HuH-7 (cell line): ENCODE results near the gene NUBP2.

Experiments
- DNase-seq: peaks from one replicate; pipeline ENCODE4 v3.0.0; 2011; ENCODE audit warnings: low spot score

The NUBP2 gene

DNA sequence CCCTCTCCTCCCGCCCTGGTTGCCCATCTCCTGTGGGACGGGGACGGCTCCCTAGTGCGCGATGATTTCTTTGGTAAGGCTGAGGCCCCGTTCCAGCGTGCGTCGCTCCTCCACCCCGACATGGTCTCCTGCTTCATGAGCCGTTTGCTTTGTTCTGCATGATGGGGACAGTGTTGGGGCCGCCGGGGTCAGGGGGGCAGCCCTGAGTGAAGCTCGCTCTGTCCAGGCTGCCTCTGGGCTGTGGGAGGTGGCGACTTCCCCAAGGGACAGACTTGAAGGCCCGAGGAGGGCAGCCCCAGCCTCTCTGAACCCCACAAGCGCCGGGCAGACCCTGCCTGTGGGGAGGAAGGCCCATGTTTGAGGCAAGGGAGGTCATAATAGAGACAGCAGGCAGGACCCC, 23.8 kb upstream of the NUBP2 start:
- DNase-seq, result no peak

DNA sequence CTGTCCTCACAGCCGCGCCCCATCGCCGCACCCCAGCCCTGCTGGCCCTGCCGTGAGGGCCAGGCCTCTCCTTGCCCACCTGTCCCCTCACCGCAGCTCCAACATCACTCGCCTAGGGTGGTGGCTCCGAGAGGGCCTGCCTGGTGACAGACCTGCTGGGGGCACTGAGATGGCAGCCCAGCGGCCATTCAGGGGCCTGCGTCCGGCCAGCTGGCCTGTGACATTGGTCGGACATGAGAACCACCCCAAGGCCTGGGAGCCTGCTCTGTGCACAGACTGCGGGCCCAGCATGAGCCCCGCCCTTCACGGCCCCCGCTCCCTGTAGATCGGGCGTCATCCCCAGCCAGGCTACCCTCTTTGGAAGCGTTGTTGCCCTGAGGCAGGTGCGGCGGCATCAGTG, 23.2 kb upstream of the NUBP2 start:
- DNase-seq, result no peak

DNA sequence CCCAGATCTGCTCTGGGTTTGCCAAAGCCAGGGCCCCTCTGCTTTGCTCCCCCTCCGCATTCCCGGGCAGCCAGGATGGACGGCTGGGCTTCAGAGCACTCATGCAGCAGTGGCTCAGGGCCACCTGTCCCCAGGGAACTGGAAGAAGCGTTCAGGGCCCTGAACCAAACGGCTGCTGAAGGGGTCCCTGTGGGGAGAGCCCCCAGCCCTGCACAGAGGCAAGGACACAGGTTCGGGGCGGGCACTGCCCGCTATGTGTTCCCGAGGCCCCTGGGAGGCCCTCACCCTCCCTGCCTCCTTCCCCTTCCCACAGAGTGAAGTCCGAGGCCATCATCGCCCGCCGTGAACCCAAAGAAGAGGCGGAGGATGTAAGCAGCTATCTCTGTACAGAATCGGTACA, 21.8 kb upstream of the NUBP2 start:
- no peak for DNase-seq

DNA sequence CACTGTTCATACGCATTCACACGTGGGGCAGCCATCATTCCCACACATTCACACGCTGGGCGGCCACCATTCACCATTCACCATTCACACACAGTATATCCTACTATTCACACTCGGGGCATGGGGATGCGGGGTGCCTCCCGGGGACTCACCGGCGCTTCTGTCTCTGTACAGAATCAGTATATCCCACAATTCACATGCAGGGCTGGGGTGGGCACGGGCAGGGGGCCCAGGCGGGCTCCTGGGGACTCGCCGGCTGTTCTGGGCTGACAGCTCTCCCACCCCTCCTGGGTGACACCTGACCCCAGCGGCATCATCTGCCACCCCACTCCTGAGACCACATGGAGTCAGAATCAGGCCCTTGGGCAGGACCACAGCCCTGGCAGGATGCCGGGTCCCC, 21.0 kb upstream of the NUBP2 start:
- no peak for DNase-seq

DNA sequence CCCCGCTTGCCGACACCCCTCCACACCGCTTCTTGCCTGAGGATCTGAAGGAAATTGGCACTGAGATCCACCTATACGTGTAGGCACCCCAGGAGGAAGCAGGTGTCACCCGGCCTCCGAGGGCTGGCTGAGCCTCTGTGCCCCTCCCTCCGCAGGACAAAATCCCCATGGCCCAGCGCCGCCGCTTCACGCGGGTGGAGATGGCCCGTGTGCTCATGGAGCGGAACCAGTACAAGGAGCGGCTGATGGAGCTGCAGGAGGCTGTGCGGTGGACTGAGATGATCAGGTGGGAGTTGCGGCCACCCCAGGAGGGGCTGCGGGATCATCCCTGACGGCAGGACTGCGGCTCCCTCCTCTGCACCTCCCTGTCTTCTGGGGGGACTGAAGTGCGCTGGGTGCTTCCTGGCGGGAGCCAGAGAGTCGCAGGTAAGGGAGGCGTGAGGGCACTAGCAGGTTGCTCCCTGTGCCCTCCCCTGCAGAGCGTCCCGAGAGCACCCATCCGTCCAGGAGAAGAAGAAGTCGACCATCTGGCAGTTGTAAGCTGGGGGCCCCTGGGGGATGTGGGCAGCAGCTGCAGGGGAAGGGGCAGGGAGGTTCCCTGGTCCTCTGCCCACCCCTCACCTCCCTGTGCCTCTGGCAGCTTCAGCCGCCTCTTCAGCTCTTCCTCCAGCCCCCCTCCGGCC, 20.4 kb upstream of the NUBP2 start:
- no peak for DNase-seq

DNA sequence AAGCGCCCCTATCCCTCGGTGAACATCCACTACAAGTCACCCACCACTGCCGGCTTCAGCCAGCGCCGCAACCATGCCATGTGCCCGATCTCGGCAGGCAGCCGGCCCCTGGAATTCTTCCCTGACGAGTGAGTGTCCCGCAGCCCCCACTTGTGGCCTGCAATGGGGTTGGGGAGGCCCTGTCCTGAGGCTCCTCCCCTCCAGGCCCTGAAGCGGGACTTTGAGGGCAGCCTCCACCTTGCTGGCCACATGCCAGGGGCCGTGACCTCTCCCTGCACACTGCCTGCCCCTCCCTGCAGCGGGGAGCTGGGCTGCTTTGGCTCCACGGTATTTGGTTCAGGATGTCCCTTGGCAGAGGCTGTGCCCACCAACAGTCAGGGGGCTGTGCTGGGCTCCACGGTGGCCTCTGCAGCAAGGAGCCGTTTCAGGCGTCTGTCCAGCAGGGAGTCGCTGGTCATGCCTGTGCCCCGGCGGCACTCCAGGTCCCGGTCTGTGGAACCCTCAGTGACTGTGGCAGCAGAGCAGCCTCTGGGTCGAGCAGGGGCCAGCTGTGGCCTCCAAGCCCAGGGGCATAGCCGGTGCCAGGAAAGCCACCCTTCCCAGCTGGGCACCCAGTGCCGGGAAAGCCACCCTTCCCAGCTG, 19.8 kb upstream of the NUBP2 start:
- DNase-seq, result no peak

DNA sequence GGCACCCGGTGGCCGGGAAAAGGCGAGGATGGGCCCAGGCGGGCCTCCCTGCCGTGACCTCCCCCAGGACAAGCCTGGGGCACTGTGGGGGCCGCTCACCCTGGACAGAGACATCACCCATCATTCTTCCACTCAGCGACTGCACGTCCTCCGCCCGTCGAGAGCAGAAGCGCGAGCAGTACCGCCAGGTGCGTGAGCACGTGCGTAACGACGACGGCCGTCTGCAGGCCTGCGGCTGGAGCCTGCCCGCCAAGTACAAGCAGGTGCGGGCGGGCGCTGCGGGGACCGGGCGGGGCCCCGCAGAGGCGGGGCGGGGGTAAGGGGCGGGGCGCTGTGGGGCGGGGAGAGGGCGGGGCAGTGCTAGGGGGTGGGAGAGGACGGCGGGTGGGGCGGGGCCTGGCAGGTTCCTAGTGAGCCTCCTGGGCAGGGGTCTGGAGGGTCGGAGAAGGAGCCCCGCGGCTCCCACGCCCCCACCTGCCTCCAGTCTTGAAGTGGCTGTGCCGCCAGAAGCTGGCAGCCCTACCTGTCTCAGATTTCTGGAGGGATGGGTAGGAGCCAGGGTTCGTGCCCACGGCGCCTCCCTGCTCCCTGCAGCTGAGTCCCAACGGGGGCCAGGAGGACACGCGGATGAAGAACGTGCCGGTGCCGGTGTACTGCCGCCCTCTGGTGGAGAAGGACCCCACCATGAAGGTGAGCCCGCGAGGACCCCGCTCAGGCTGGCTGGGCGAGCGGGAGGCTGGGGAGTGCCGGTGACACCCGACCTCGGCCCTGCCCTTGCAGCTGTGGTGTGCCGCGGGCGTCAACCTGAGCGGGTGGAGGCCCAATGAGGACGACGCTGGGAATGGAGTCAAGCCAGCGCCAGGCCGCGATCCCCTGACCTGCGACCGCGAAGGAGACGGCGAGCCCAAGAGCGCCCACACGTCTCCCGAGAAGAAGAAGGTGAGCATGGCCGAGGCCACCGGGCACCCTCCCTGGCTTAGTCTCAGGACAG, 18.9 kb upstream of the NUBP2 start:
- DNase-seq, result peak; percentile 70

DNA sequence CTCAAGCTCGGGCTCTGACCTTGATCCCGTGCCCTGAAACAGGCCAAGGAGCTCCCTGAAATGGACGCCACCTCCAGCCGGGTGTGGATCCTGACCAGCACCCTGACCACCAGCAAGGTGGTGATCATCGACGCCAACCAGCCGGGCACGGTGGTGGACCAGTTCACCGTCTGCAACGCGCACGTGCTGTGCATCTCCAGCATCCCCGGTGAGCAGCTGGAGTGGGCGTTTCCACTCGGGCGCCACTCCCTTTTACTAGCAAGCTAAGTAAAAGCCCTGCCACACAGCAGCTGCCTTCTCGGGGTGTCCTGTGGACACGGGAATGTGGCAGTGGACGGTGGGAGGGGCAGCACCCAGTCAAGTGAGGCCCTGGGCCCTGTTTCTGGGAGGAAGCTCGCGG, 17.8 kb upstream of the NUBP2 start:
- no peak for DNase-seq

DNA sequence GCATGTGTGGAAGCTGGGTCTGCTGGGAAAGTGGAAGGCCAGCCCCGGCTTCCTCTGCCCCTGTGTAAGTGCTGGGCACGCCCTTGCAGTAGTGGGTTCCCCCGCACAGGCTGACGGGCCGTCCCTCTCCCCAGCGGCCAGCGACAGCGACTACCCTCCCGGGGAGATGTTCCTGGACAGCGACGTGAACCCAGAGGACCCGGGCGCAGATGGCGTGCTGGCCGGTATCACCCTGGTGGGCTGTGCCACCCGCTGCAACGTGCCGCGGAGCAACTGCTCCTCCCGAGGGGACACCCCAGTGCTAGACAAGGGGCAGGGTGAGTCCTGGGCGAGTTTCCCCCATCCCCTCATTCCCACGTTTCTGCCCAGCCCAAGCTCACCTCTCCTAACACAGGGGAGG, 16.9 kb upstream of the NUBP2 start:
- no peak for DNase-seq

DNA sequence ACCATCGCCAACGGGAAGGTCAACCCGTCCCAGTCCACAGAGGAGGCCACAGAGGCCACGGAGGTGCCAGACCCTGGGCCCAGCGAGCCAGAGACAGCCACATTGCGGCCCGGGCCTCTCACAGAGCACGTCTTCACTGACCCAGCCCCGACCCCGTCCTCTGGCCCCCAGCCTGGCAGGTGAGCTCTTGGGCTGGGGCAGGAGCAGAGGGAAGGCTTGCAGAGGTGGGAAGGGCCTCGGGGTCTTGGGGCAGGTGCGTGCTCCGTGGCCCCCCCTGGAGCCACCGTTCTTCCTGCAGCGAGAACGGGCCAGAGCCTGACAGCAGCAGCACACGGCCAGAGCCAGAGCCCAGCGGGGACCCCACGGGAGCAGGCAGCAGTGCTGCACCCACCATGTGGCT, 16.5 kb upstream of the NUBP2 start:
- no peak for DNase-seq

DNA sequence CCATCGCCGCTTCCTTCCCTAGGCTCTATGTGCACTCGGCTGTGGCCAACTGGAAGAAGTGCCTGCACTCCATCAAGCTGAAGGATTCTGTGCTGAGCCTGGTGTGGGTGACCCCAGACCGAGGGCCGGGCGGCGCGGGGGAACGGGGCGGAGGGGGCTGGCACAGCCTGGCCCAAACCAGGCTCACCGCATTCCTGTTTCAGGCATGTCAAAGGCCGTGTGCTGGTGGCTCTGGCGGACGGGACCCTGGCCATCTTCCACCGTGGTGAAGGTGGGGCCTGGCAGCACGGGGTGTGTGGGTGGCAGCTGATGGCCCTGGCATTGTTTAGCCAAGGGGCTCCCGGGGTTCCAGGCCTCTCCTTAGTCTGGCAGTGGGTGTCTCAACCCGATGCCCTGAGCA, 16.1 kb upstream of the NUBP2 start:
- no peak for DNase-seq

DNA sequence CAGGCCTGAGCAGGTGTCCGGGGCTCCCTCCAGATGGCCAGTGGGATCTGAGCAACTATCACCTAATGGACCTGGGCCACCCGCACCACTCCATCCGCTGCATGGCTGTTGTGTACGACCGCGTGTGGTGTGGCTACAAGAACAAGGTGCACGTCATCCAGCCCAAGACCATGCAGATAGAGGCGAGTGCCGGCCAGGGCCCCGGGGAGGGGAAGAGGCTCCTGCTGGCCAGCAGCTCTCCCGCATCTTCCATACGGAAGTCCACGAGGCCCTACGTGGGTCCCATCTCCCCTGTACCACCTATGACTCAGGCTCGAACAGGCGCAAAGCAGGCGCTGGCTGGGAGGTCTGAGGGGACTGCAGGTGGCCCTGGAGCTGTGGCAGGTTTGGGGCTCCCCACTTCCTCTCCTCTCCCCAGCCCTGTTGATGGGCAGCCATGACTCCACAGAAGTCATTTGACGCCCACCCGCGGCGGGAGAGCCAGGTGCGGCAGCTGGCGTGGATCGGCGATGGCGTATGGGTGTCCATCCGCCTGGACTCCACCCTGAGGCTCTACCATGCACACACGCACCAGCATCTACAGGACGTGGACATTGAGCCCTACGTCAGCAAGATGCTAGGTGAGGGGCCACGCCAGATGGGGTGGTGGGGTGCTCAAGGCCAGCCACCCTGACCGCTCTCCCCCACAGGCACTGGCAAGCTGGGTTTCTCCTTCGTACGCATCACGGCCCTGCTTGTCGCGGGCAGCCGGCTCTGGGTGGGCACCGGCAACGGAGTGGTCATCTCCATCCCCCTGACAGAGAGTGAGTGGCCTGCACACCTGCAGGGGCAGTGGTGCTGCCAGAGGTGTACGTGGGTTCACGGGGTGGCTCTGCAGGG, 15.4 kb upstream of the NUBP2 start:
- no peak for DNase-seq

DNA sequence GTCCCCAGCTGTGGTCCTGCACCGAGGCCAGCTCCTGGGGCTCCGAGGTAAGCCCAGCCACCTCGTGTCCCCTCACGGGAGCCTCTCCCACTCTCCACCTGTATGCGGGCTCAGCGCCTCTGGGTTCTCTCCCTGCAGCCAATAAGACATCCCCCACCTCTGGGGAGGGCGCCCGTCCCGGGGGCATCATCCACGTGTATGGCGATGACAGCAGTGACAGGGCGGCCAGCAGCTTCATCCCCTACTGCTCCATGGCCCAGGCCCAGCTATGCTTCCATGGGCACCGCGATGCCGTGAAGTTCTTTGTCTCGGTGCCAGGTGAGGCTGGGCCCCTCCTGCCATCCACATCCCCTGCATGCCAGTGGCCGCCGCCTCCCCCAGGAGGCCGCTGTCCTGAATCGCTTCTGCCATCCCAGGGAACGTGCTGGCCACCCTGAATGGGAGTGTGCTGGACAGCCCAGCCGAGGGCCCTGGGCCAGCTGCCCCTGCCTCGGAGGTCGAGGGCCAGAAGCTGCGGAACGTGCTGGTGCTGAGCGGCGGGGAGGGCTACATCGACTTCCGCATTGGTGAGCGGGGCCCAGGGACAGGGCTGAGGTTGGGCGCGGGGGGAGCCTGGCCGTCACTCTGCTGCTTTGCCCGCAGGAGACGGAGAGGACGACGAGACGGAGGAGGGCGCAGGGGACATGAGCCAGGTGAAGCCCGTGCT, 14.5 kb upstream of the NUBP2 start:
- no peak for DNase-seq

DNA sequence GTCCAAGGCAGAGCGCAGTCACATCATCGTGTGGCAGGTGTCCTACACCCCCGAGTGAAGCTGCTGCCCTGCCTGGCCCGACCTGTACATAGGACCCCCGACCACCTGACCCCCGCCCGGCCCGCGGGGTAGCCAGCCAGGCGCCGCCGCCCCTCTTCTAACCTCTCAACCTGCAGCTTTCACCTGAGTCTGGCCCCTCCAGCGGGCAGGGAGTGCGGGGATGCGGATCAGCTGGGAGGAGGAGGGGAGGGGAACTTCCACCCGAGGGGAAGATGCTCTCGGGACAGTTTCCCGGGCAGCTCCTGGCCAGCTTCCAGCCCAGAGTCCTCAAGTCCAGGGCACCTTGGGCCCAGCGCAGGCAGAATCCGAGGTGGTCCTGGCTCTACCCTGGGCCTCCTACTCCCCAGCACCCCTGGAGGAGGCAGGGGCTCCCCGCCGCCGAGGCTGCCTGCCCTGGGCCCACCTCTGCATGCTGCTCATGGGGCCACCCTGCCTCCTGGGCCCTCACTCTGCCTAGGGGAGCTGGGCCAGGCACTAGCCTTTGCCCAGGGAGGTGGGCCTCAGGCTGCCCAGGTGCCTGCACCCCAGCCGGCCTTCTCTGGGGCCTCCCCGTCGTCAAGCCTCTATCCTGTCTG, 13.9 kb upstream of the NUBP2 start:
- no peak for DNase-seq

DNA sequence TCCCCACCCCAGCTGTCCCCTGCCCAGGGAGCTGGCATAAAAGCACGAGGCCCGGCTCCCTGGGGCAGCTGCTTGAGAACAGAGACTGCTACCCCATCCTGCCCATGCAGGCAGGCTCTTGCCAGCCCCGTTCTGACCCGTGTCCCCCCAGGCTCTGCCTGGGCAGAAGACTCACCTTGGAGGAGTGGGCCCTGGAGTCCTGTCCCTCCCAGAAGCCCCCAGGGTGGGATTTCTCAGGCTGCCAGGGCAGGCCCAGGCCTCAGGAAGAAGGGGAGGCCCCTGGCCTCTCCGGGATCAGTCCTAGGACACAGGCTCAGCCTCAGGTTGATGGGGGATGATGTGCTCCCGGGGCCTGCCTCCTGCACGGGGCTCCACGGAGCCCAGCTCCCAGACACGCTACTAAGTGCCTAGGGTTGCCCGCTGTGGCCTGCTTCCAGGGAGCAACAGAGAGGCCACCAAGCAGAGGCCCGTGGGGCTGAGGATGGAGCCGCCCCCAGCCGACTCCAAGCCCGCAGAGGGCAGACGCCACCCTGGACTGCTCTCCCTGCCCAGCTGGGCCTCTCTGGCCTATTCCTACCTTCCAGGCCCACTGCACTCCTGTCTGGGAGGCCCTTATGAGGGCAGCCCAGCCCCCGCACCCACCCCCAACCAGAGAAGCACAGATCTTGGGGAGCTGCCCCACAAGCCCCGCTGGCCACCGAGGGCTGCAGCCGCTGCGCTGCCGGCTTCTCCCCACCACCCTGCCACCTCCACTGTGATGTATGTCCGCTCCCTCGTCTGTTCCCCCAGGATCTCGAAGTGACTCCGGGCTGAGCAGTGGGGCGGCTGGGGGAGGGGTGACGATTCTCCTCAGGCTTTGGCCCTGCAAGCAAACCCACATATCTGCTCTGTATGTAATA, 13.1 kb upstream of the NUBP2 start:
- DNase-seq, result no peak

DNA sequence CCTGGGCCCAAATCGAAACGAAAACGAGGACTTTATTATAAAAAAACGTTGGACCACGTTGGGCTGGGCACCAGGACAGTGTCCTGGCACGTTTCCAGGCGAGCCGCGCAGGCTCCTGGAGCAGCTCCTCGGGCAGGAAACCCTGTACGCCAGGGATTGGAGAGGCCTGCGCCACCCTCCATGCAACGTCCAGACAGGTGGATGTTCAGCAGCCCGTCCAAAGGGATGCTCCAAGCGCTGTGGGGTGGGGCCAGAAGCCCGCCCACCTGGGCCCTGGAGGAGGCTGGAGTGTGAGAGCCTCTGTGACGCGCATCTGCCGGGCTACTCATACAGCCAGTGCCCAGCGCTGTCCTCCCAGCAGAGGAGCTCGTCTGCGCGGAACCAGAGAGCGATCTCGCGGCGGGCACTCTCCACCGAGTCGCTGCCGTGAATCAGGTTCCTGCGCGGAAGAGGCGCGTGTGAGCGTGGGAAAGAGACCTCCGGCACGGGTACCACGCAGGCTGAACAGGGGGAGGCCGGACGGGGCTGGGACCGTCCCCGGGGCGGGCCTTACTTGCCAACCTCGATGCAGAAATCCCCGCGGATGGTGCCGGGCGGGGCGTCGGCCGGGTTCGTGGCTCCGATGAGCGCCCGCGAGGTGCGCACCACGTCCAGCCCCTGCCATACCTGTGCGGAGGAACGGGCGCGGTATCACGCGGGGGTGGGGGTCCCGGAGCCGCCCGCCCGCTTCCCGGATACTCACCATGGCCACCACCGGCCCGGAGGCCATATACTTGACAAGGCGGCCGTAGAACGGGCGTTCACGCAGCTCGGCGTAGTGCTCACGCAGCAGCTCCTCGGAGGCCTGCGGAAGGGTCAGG, 12.2 kb upstream of the NUBP2 start:
- no peak for DNase-seq

DNA sequence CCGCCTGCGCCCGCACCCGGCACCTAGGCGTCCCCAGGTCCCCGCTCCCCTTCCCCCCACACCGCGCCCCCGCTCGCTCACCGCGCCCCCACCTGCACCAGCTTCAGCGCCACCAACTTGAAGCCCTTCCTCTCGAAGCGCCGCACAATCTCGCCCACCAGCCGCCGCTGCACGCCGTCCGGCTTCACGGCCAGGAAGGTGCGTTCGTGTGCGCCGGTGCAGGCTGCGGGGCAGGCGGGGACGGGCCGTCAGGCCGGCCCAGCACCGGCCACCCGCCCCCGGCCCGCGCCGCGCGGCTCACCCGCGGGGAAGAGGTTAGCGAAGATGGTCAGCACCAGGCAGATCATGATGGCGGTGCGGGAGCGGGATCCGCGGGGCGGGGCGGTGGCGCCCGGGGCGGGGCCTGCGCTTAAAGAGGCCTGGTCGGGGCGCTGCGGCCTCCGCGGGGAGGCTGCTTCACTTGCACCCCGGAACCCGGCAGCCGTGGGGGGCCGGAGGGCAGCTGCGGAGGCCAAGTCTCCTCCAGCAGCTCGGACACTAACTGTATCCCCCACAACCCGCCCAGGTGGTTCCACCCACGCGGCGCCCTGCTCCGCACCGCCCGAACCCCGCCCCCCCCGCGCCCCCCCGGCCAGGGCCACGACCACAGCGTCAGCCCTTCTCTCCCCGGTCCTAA, 11.4 kb upstream of the NUBP2 start, which contains the start of gene NME3:
Gene NME3 (minus strand): TSS at position 356 of the 676 bp plus-strand sequence. CDS start 9 bp downstream, at position 347.
- peak; percentile 85 for DNase-seq

DNA sequence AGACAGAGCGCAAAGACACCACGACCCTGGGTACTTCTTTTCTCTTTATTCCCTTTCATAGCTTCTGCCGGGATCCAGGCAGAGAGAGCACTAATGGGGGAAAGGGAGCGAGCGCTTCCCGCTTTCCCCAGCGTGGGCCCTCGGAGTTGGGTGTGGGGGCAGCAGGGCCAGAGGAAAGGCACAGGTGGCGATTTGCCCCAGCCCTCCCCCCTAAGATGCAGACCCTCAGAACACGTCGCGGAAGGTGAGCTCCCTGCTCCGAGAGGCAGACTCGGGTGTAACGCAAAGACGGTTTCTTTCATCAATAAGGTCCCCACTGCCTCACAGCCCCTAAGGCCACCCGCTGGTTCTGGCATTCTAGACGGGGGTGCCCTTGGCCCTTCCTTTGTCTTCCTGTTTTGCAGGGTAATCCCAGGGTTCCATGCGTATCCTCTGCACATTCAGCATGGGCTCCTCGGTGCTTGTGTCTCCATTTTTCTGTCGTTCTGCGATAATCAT, 10.8 kb upstream of the NUBP2 start:
- no peak for DNase-seq
